GM12878 (cell line): Measurements from ENCODE around the gene HIVEP3. TPM values are rescaled to one million over a fixed set of nuclear protein-coding genes. Genes with fewer than 3 reads are reported as not detected.

Experiments
- ATAC-seq: fragments of 200-7000 bp; cut with Tn5 transposase; 3 replicates; pipeline ENCODE4 v1.9.1; 2020; ENCODE audit warnings: mild to moderate bottlenecking, moderate library complexity
- BruUV-seq: library from RNA; stranded (reverse); fragments of 400-500 nt; replicated peaks from 2 replicates; lab custom pipeline; 2021; lab: Mats Ljungman, UMichigan
- CTCF ChIA-PET: fragments of 300-600 bp; sonication (Branson Sonifier 250); formaldehyde crosslinking; extraction: SDS; loops from one replicate; lab custom pipeline; 2021; ENCODE audit warnings: inconsistent platforms; lab: Yijun Ruan, JAX
- POLR2A ChIA-PET: fragments of 350-600 bp; formaldehyde crosslinking; extraction: SDS; loops from one replicate; lab custom pipeline; 2021; ENCODE audit warnings: inconsistent platforms; lab: Charles Lee
- RAD21 ChIA-PET: fragments of 300-600 bp; sonication (Branson Sonifier 250); formaldehyde crosslinking; loops from one replicate; lab custom pipeline; 2023; ENCODE audit warnings: antibody characterized with exemption; ENCODE audit not compliant: unreplicated experiment; lab: Charles Lee
- SMC1A ChIA-PET: fragments of 300-600 bp; sonication (Branson Sonifier 250); formaldehyde crosslinking; loops from one replicate; lab custom pipeline; 2023; ENCODE audit not compliant: unreplicated experiment, uncharacterized antibody; lab: Charles Lee
- DNase-seq: peaks from one replicate; pipeline ENCODE4 v3.0.0-alpha.2; 2011; ENCODE audit warnings: low read depth, low spot score
- FAIRE-seq: peaks from 3 replicates; lab custom pipeline; 2011; peaks lifted over from hg19 to GRCh38; lab: Jason Lieb, UNC
- H2AFZ ChIP-seq: 2 replicates; pipeline ENCODE4 v1.6.0; 2011; ENCODE audit warnings: low read depth, low read length, control low read depth; ENCODE audit not compliant: control insufficient read depth
- H3K27ac ChIP-seq: 2 replicates; pipeline ENCODE4 v1.5.1; 2011; ENCODE audit warnings: control low read depth; ENCODE audit not compliant: control insufficient read depth, insufficient read depth
- H3K27me3 ChIP-seq, 2 experiments: replicated peaks in 1 of 2; 2 replicates each; pipeline versions ENCODE4 v1.6.0 to v1.6.1; 2011; ENCODE audit warnings: low read length in 1 of 2; ENCODE audit not compliant: control insufficient read depth in 2 of 2, insufficient read depth in 2 of 2
- H3K36me3 ChIP-seq, 2 experiments: 2 replicates each; pipeline ENCODE4 v1.5.1; 2011; ENCODE audit warnings: low read length in 1 of 2; ENCODE audit not compliant: control insufficient read depth in 2 of 2, insufficient read depth in 2 of 2
- H3K4me1 ChIP-seq: 2 replicates; pipeline ENCODE4 v1.6.1; 2011; ENCODE audit warnings: mild to moderate bottlenecking, low read length, moderate library complexity, mixed read lengths; ENCODE audit not compliant: control insufficient read depth, insufficient read depth
- H3K4me2 ChIP-seq: 2 replicates; pipeline ENCODE4 v1.6.0; 2011; ENCODE audit warnings: control low read depth; ENCODE audit not compliant: control insufficient read depth, insufficient read depth
- H3K4me3 ChIP-seq: fragments of 200-600 bp; sonication (generic); 2 replicates; pipeline ENCODE4 v1.5.1; 2016
- H3K79me2 ChIP-seq: 2 replicates; pipeline ENCODE4 v1.6.0; 2011; ENCODE audit warnings: low read length; ENCODE audit not compliant: control insufficient read depth, insufficient read depth
- H3K9ac ChIP-seq: 2 replicates; pipeline ENCODE4 v1.8.0; 2011; ENCODE audit warnings: low read length, control low read depth, mixed read lengths; ENCODE audit not compliant: control insufficient read depth, insufficient read depth
- H3K9me3 ChIP-seq: replicated peaks from 3 replicates; pipeline ENCODE4 v1.5.1; 2011; ENCODE audit warnings: mild to moderate bottlenecking, low read length; ENCODE audit not compliant: control insufficient read depth, insufficient read depth
- H4K20me1 ChIP-seq: 2 replicates; pipeline ENCODE4 v1.6.0; 2011; ENCODE audit not compliant: control insufficient read depth, insufficient read depth
- BRCA1 ChIP-seq: IDR thresholded peaks from 2 replicates; pipeline ENCODE4 v1.6.1; 2011; ENCODE audit warnings: low read depth, low read length, improper control_type of control experiment
- MAX ChIP-seq: IDR thresholded peaks from 2 replicates; pipeline ENCODE4 v1.6.1; 2012; ENCODE audit warnings: low read depth, low read length, improper control_type of control experiment
- NBN ChIP-seq: fragments of 450-650 bp; IDR thresholded peaks from 2 replicates; pipeline ENCODE4 v1.6.1; 2016
- PKNOX1 ChIP-seq: fragments of 450-650 bp; IDR thresholded peaks from 2 replicates; pipeline ENCODE4 v1.6.1; 2016; ENCODE audit warnings: mild to moderate bottlenecking
- RAD51 ChIP-seq: fragments of 450-650 bp; IDR thresholded peaks from 2 replicates; pipeline ENCODE4 v1.6.1; 2016; ENCODE audit warnings: moderate library complexity, mild to moderate bottlenecking, inconsistent platforms
- ZBTB4 ChIP-seq: fragments of 450-650 bp; formaldehyde crosslinking; IDR thresholded peaks from 2 replicates; pipeline ENCODE4 v1.4.0; 2022; ENCODE audit warnings: mild to moderate bottlenecking, moderate library complexity
- WGBS: methylation state at CpG from one replicate; pipeline ENCODE4 v1.1.6; 2016; ENCODE audit warnings: low lambda C conversion rate; ENCODE audit not compliant: insufficient replicate concordance, insufficient coverage; ENCODE audit errors: missing lambda C conversion rate; 5-methylcytosine and 5-hydroxymethylcytosine counted together
- in situ Hi-C: fragments of 300-500 bp; cut with MboI; formaldehyde crosslinking; loops from 9 replicates; pipeline ENCODE4 v1.14.3; 2018; ENCODE audit warnings: mixed read lengths
- intact Hi-C: fragments of 100-400 bp; cut with micrococcal nuclease; formaldehyde crosslinking; loops from one replicate; pipeline ENCODE4 v1.14.2; 2022; ENCODE audit not compliant: unreplicated experiment
- polyA plus RNA-seq, 11 experiments: library from polyadenylated mRNA; depleted of rRNA in 4 of 11; unstranded in 6 of 11; stranded (reverse) in 5 of 11; fragments of >200 nt; fragmentation: Nextera tagmentation in 4 of 11; fragmentation: Illumina TruSeq in 1 of 11; extraction: Ambion mirVana in 4 of 11; extraction: Trizol in 1 of 11; gene quantifications; 1 replicate in 1 of 11; 2 replicates in 10 of 11; pipeline versions ENCODE4 v1.2.1 to v1.2.3, GENCODE V29; 2011 to 2016; ENCODE audit warnings: inconsistent platforms in 2 of 11, missing spikeins in 2 of 11, low read depth in 1 of 11
- total RNA-seq, 4 experiments: library from RNA; depleted of rRNA in 3 of 4; stranded (reverse); fragments of >200 nt in 3 of 4; fragmentation: Illumina TruSeq in 1 of 4; extraction: Trizol in 1 of 4; gene quantifications; 2 replicates each; pipeline versions ENCODE4 v1.2.1 to v1.2.3, GENCODE V29; 2013 to 2021

The HIVEP3 gene
- total and polyA plus RNA-seq, 10 of the 15 experiments (the other 5 are each of a cell fraction or from before 2014, with no cell fraction given): 1.8 to 13.6 (median 3.8) TPM

GRCh38 chr1:41713557-41714327 is 205.0 kb downstream of the HIVEP3 start:
- no peaks in the 10 kb centered on the region for H3K9me3 ChIP-seq
- H3K27me3 ChIP-seq: no peaks in the 10 kb centered on the region
- FAIRE-seq (no peak), DNase-seq (no peak), ATAC-seq (no peak)
- no peak for TF ChIP-seq NBN
- no peak for TF ChIP-seq ZBTB4 (CRISPR knock-in tag)
- no peak for TF ChIP-seq MAX
- TF ChIP-seq BRCA1: no peak
- TF ChIP-seq RAD51: no peak
- no peak for TF ChIP-seq PKNOX1
- no peak overlapping the region for H3K9ac ChIP-seq
- 30% methylated on average over 6 of the region's 6 CpGs for WGBS
- SMC1A ChIA-PET: interaction anchor here (0.8 to 2.2 kb wide), 9 partner anchors 9 to 61 kb away, joined by 3 to 7 read pairs (median 3); no protein-coding TSS in a partner anchor
- CTCF ChIA-PET: interaction anchor here (0.7 kb wide), 1 partner anchor 39 kb away, joined by 3 read pairs; no protein-coding TSS in a partner anchor
- H4K20me1 ChIP-seq: no peaks in the 10 kb centered on the region
- intact Hi-C loops: no loop called here
- no peaks in the 10 kb centered on the region for H3K36me3 ChIP-seq
- H3K4me1 ChIP-seq: peaks cover 25% of the 10 kb centered on the region
- RAD21 ChIA-PET: interaction anchor here (1.0 kb wide), 1 partner anchor 55 kb away, joined by 4 read pairs; no protein-coding TSS in a partner anchor
- BruUV-seq: no TSS peak
- H3K4me2 ChIP-seq: no peak overlapping the region
- no peak overlapping the region for H2AFZ ChIP-seq
- no peak overlapping the region for H3K27ac ChIP-seq
- in situ Hi-C loops: no loop called here
- POLR2A ChIA-PET: interaction anchor here (0.5 to 1.6 kb wide), 3 partner anchors 14 to 69 kb away, joined by 3 to 4 read pairs (median 3); no protein-coding TSS in a partner anchor
- H3K4me3 ChIP-seq: no peak overlapping the region
- no peaks in the 10 kb centered on the region; the same call in 1 of the 2 replicates for H3K79me2 ChIP-seq
